Kidney glomerular epithelial cell (primary cell): ENCODE measurements around the gene HOXD3.

Source experiments
- DNase-seq: peaks from one replicate; lab custom pipeline; 2025; lab: John Stamatoyannopoulos, UW

Gene HOXD3

GRCh38 chr2:176156807-176157498, at the start of gene HOXD3:
Gene HOXD3 (plus strand): TSS chr2:176157307. CDS start chr2:176169115, 11,808 bp downstream.
- DNase-seq = no peak

GRCh38 chr2:176107731-176108181, 49.4 kb upstream of the HOXD3 start:
- no peak for DNase-seq

GRCh38 chr2:176109192-176109901, 47.8 kb upstream of the HOXD3 start:
- DNase-seq = no peak

- DNase-seq = no peak
Observed at GRCh38 chr2:176109946-176110345, 47.2 kb upstream of the HOXD3 start.

GRCh38 chr2:176110415-176111308, 46.4 kb upstream of the HOXD3 start:
- no peak for DNase-seq

- DNase-seq = peak; percentile 81
Observed at GRCh38 chr2:176111309-176111663, 45.8 kb upstream of the HOXD3 start.

GRCh38 chr2:176111846-176112374, 45.2 kb upstream of the HOXD3 start:
- DNase-seq = no peak

- no peak for DNase-seq
Observed at GRCh38 chr2:176112375-176113302, 44.5 kb upstream of the HOXD3 start.

- DNase-seq = no peak
Observed at GRCh38 chr2:176114120-176114929, 42.8 kb upstream of the HOXD3 start.

- DNase-seq = no peak
Observed at GRCh38 chr2:176114930-176115625, 42.0 kb upstream of the HOXD3 start.

DNA sequence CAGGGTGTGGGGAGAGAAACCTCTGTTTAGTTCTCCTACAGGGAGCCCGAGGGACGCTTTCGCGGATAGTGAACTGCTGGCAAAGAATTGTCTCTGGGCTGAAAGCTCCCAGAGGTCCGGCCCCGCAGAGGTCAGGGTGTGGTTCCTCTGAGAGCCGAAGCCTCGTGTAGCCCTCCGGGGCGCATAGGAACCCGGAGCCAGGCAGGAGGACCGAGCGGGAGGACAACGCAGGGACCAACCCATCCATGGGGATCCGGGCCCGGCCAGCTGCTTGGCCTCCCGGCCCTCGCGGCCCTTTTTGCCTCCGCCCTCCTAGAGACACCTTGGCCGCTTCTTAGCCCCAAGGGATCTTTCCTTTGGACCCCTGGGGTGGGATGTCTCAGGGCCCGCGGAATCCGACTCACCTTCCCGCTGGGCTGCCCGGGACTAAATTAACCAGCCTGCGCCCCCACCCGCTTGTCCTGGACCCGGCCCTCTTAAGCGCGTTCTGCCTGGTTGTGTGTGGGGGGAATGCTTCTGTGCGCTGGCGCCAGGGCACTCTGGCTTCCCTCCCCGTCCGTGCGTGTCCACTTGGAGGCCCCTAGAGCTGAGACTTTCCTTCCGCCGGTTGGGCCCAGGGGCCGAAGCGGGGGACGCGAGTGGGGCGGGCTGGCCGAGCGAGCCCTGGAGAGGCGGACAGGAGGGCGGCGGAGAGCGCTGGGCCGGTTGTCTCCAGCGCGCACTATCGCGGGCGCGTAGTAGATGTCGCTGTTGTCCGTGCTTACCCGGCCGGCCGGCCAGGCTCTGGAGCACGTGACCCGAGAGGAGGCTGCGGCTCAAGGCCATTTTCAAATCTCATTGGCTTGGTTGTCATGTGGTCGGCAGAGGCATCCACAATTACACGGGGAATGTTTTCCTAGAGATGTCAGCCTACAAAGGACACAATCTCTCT, 41.0 kb upstream of the HOXD3 start, which contains the start of gene HOXD10:
HOXD10 (plus strand) TSS at position 896 of the 931 bp plus-strand sequence. CDS start 56 bp downstream, outside the sequence.
- peak; percentile 68 for DNase-seq

DNA sequence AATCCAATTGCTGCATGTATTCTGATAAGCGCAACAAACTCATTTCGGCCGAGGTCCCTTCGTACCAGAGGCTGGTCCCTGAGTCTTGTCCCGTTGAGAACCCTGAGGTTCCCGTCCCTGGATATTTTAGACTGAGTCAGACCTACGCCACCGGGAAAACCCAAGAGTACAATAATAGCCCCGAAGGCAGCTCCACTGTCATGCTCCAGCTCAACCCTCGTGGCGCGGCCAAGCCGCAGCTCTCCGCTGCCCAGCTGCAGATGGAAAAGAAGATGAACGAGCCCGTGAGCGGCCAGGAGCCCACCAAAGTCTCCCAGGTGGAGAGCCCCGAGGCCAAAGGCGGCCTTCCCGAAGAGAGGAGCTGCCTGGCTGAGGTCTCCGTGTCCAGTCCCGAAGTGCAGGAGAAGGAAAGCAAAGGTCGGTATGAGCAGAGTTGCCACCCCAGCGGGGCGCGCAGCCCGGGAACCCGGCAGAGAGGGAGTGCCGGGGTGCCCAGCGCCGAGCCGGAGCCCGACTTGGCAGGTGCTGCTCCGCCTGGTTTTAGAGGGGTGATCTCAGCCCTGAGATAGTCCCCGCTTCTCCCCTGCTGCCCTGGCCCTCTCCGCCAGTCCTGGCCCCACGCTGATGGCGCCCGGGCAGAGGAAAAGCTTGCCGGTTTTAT, 39.8 kb upstream of the HOXD3 start:
- DNase-seq = no peak

DNA sequence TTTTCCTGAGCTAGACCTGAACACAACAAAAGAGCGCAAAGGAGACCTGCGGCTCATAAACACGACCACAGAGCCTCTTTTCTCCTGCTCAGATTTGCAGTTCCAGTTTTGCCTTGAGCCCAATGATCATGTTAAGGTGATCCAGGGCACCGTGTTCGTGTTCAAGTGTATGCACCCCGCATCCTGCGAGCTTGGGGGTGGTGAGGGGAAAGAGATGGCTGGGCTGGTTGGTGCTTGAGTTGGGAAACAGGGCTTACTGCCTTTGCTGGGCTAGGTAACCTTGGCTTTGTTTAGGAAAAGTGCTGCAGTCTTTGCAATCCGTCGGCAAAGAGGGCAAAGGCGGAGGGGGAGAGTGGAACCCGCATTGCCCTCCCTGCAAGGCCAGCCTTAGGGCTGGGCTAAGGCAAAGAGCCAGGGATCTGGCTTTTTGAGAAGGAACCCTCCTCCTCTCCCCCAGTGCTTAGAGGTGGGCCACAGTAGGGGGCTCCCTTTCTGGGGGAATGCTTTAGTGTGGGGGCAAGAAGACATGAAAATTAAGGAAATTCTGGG, 39.2 kb upstream of the HOXD3 start:
- DNase-seq = no peak

DNA sequence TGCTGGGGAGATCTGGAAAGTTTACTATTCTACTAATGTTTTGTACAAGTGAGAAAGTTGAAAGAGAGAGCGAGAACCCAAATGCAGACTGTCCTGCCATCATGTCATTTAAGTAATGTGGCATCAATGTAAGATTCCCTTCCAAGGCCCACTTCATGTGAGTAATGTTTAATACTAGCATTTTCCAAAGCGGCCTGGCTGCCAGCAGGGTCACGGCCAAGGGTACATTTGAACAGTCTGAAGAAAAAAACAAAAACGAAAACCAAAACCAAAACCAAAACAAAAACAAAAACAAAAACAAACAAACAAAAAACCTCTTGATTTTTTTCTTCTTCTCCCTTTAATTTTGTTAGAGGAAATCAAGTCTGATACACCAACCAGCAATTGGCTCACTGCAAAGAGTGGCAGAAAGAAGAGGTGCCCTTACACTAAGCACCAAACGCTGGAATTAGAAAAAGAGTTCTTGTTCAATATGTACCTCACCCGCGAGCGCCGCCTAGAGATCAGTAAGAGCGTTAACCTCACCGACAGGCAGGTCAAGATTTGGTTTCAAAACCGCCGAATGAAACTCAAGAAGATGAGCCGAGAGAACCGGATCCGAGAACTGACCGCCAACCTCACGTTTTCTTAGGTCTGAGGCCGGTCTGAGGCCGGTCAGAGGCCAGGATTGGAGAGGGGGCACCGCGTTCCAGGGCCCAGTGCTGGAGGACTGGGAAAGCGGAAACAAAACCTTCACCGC, 38.3 kb upstream of the HOXD3 start:
- DNase-seq = peak; percentile 38

- no peak for DNase-seq
Observed at GRCh38 chr2:176120364-176121189, 36.5 kb upstream of the HOXD3 start.
